HG03342 (cell line): ENCODE measurements around the gene CSTF3.
A peak's percentile ranks its signal among the peaks of the same experiment; 100 is the strongest.
"Not testable (repeated sequence)": the region's sequence is repeated elsewhere in the genome, so short reads cannot be mapped to it uniquely, and the experiment has no call there.

Experiments used
- ATAC-seq: cut with Tn5 transposase; IDR thresholded peaks from one replicate; pipeline ENCODE4 v1.9.1; 2021; ENCODE audit warnings: mild to moderate bottlenecking, moderate library complexity; ENCODE audit not compliant: unreplicated experiment

Gene CSTF3

GRCh38 chr11:33094157-33094556, 67.1 kb downstream of the CSTF3 start:
- ATAC-seq = no peak

- ATAC-seq = no peak
Measured at GRCh38 chr11:33089776-33090175, 71.5 kb downstream of the CSTF3 start.

GRCh38 chr11:33086017-33086416, 75.3 kb downstream of the CSTF3 start:
- no peak for ATAC-seq

GRCh38 chr11:33083918-33084317, 77.4 kb downstream of the CSTF3 start:
- ATAC-seq = no peak

- ATAC-seq = no peak
Measured at GRCh38 chr11:33072465-33072864, 88.8 kb downstream of the CSTF3 start.

- no peak for ATAC-seq
Measured at GRCh38 chr11:33068611-33069340, 92.5 kb downstream of the CSTF3 start.

- no peak for ATAC-seq
Measured at GRCh38 chr11:33067294-33067693, 94.0 kb downstream of the CSTF3 start.

- peak; percentile 42 for ATAC-seq
Measured at GRCh38 chr11:33065445-33066178, 95.7 kb downstream of the CSTF3 start.

- no peak for ATAC-seq
Measured at GRCh38 chr11:33064866-33065265, 96.4 kb downstream of the CSTF3 start.

GRCh38 chr11:33064033-33064825, 97.1 kb downstream of the CSTF3 start:
- ATAC-seq = no peak

GRCh38 chr11:33063326-33063881, 97.9 kb downstream of the CSTF3 start:
- peak; percentile 44 for ATAC-seq

GRCh38 chr11:33062137-33062536, 99.1 kb downstream of the CSTF3 start:
- no peak for ATAC-seq

- no peak for ATAC-seq
Measured at GRCh38 chr11:33060271-33060670, 101.0 kb downstream of the CSTF3 start.

- ATAC-seq = no peak
Measured at GRCh38 chr11:33059331-33060007, 101.8 kb downstream of the CSTF3 start.

GRCh38 chr11:33057284-33057683, 104.0 kb downstream of the CSTF3 start:
- no peak for ATAC-seq

GRCh38 chr11:33055375-33055774, 105.9 kb downstream of the CSTF3 start:
- ATAC-seq = no peak

- ATAC-seq = no peak
Measured at GRCh38 chr11:33052231-33052630, 109.0 kb downstream of the CSTF3 start.

GRCh38 chr11:33049565-33050408, 111.5 kb downstream of the CSTF3 start:
- not testable (repeated sequence) for ATAC-seq

GRCh38 chr11:33048701-33049100, 112.6 kb downstream of the CSTF3 start:
- ATAC-seq = not testable (repeated sequence)
